Measurements from ENCODE around the gene RTN4.

RTN4 gene

GRCh38 chr2:55033076-55033742 lies 17.0 kb downstream of the RTN4 start:
- DNase-seq (ENCODE audit: low spot score) = no peak

DNA sequence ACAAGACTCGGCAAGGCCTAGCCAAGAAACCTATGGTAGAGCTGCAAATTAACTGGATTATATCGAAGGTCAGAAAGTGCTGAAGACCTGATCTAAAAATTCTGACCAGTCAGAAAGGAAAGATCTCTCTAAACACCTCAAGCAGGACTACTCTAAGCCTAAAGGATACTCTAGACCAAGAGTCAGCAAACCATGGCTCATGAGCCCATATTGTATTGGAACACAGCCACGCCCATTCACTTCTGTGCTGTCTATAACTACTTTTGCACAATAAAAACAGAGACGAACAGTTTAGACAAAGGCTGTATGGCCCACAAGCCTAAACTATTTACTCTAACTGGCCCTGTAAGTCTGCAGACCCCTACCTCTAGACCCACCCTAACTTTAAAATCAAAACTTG lies 18.7 kb downstream of the RTN4 start:
- DNase-seq (ENCODE audit: low spot score) = no peak

DNA sequence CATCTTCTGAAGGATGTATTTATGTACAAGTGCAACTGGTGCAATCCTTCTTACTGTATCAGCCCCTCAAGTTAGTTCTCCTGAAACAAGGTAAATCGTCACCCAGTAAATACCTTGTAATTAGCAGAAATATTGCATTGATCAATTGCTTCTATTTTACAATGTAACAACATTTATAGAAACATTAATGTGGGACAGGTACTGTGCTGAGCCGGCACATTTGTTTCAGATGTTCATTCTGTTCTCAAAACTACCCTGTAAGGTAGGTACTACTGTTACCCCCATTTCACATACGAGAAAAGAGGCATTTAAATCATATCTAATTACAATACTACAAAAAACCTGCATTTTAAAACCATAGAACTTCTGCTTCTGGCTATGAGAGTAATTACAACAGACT lies 19.5 kb downstream of the RTN4 start:
- DNase-seq (ENCODE audit: low spot score) = no peak

- no peak for DNase-seq (ENCODE audit: low spot score)
Measured at GRCh38 chr2:55029098-55029497, 21.2 kb downstream of the RTN4 start.

DNA sequence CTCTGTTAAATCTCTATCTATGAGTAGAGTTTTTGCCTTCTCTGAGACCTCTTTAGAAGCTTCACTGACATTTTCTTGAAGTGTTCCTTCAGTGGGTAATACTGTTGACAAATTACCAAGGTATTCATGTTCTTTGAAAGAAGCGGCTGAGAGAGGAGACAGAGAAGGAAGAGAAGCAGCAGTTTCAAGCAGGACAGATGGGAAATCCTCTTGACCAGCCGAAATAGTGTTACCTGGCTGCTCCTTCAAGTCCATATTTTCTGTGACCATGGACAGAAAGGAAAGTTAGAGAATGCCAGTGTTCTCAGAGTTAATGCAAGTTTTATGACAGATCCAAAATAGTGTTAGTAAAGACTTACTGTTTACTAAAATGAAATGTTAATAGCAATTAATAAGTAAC lies 23.0 kb downstream of the RTN4 start:
- DNase-seq (ENCODE audit: low spot score) = no peak

- DNase-seq (ENCODE audit: low spot score) = no peak
Measured at GRCh38 chr2:55026202-55026601, 24.0 kb downstream of the RTN4 start.

- no peak for DNase-seq (ENCODE audit: low spot score)
Measured at GRCh38 chr2:55025627-55026026, 24.6 kb downstream of the RTN4 start.

DNA sequence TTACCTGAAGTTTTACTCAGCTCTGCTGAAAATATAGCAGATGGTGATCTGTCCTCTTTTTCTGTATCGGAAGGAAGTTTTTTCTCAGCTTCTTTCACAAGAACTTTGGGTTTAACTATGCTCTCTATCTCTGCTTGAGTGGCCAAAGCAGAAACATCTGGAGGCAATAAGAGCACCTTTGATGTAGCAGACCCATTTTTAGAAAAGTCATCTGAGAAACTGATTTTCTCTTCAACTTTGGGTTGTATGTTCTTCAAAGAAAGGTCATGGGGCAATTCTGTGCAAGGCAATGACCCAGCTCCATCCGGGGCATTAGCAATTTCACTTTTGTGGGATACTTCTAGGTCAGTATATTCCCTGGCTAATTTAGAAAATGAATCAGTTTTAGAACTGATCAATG lies 25.2 kb downstream of the RTN4 start:
- DNase-seq (ENCODE audit: low spot score) = no peak

- DNase-seq (ENCODE audit: low spot score) = no peak
Measured at GRCh38 chr2:55022476-55022875, 27.8 kb downstream of the RTN4 start.

- no peak for DNase-seq (ENCODE audit: low spot score)
Measured at GRCh38 chr2:55019526-55020258, 30.6 kb downstream of the RTN4 start.

GRCh38 chr2:55018619-55019018 lies 31.6 kb downstream of the RTN4 start:
- DNase-seq (ENCODE audit: low spot score) = no peak

DNA sequence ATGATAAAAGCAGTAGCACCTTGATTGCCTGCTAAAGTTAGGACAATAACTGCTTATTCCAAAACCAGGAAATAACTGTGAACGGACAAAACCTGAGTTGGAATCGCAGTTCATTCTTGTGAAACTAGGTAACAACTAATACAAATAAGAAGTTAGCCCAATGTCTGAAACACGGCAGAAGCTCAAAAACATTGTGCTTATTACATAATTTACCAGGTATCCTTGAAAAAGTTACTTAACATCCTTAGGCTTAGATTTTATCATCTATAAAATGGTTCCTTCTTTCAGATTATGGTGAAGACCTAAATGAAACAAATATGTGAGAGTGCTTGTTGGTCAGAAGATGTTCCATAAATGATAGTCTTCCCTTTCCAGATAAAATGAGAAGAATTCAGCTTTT lies 32.4 kb downstream of the RTN4 start:
- DNase-seq (ENCODE audit: low spot score) = no peak

GRCh38 chr2:55017428-55017827 lies 32.8 kb downstream of the RTN4 start:
- no peak for DNase-seq (ENCODE audit: low spot score)

DNA sequence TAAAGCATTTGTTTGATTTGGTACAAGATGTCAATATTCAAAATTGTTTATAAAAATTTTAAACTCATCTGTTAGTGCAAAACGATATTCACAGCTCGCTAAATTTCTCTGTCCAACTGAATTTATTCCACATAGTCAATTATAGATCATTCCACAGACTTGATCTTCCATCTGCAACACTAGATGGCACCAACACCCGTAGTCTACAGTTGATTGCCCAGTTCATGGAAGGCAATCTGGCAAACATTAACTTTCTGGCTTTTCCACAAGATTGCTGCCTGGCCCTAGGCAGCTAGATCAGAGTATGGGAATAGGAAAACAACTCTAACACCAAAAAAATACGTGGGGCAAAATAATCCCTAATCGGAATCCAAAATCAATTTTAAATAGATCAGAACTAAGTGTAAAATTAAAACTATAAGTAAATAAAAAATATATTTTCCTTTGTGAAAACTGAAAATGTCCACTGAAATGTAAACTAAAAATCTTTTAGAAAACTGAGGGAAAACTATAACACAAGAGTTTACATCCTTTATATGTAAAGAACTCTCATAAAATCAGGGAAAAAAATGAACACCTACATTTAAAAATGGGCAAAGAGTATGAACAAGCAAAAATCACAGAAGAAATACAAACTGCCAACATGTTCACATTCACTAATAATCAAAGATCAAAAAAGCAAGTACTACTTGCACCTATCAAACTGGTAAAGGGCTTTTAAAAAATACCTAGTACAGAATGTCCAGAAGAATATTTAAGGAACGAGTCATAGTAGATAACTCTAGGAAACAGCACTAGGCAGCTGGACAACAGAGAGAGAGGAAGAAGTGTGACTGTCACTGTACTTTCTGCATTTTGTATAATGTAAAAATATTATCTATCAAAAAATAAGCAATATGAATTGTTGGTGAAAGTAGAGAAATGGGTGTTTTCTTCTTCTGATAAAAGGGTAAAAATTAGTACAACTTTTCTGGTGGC lies 35.0 kb downstream of the RTN4 start:
- no peak for DNase-seq (ENCODE audit: low spot score)

- no peak for DNase-seq (ENCODE audit: low spot score)
Measured at GRCh38 chr2:55013936-55014335, 36.3 kb downstream of the RTN4 start.

GRCh38 chr2:55012672-55013484 lies 37.4 kb downstream of the RTN4 start:
- no peak for DNase-seq (ENCODE audit: low spot score)

- DNase-seq (ENCODE audit: low spot score) = no peak
Measured at GRCh38 chr2:55011831-55012671, 38.2 kb downstream of the RTN4 start.

GRCh38 chr2:55010915-55011314 lies 39.3 kb downstream of the RTN4 start:
- DNase-seq (ENCODE audit: low spot score) = no peak

- no peak for DNase-seq (ENCODE audit: low spot score)
Measured at GRCh38 chr2:55010149-55010591, 40.1 kb downstream of the RTN4 start.

GRCh38 chr2:55009277-55010060 lies 40.8 kb downstream of the RTN4 start:
- no peak for DNase-seq (ENCODE audit: low spot score)
